GM23338 (cell line): Measurements from ENCODE around the gene RYR2. TPM values are rescaled to one million over a fixed set of nuclear protein-coding genes. Genes with fewer than 3 reads are reported as not detected.

Source experiments
- ATAC-seq: fragments of 200-7000 bp; cut with Tn5 transposase; 3 replicates; pipeline ENCODE4 v1.9.1; 2020
- DNase-seq: peaks from one replicate; pipeline ENCODE4 v3.0.0-alpha.2; 2015; ENCODE audit warnings: low spot score
- H2AFZ ChIP-seq: fragments of 200-600 bp; sonication (generic); 2 replicates; pipeline ENCODE4 v1.8.0; 2016; ENCODE audit warnings: antibody characterized with exemption, mild to moderate bottlenecking, moderate library complexity
- H3F3A ChIP-seq: fragments of 200-600 bp; sonication (generic); replicated peaks from 2 replicates; pipeline ENCODE4 v1.8.0; 2017; ENCODE audit warnings: antibody characterized with exemption, mixed run types, low read depth
- H3K27ac ChIP-seq: fragments of 200-600 bp; sonication (generic); 2 replicates; pipeline ENCODE4 v1.6.1; 2016; ENCODE audit warnings: low read depth
- H3K27me3 ChIP-seq: fragments of 200-600 bp; sonication (generic); 2 replicates; pipeline ENCODE4 v1.8.0; 2016; ENCODE audit warnings: mild to moderate bottlenecking, mixed run types, moderate library complexity; ENCODE audit not compliant: insufficient read depth
- H3K36me3 ChIP-seq: fragments of 200-600 bp; sonication (generic); 2 replicates; pipeline ENCODE4 v1.8.0; 2016; ENCODE audit warnings: mild to moderate bottlenecking; ENCODE audit not compliant: insufficient read depth
- H3K4me1 ChIP-seq: fragments of 200-600 bp; sonication (generic); 2 replicates; pipeline ENCODE4 v1.8.0; 2016; ENCODE audit warnings: mild to moderate bottlenecking, moderate library complexity; ENCODE audit not compliant: insufficient read depth
- H3K4me2 ChIP-seq: fragments of 200-600 bp; sonication (generic); 2 replicates; pipeline ENCODE4 v1.7.1; 2017; ENCODE audit warnings: mixed run types
- H3K4me3 ChIP-seq: fragments of 200-600 bp; sonication (generic); 2 replicates; pipeline ENCODE4 v1.6.1; 2016; ENCODE audit warnings: mixed run types
- H3K79me2 ChIP-seq: fragments of 200-600 bp; sonication (generic); replicated peaks from 2 replicates; pipeline ENCODE4 v1.8.0; 2017; ENCODE audit warnings: mild to moderate bottlenecking; ENCODE audit not compliant: insufficient read depth
- H3K9me2 ChIP-seq: fragments of 200-600 bp; sonication (generic); 2 replicates; pipeline ENCODE4 v1.8.0; 2017; ENCODE audit not compliant: insufficient read depth
- H4K20me1 ChIP-seq: fragments of 200-600 bp; sonication (generic); replicated peaks from 2 replicates; pipeline ENCODE4 v1.8.0; 2017; ENCODE audit warnings: mild to moderate bottlenecking; ENCODE audit not compliant: insufficient read depth
- H3K27ac Mint-ChIP-seq: 2 replicates; pipeline ENCODE4 v1.8.0; 2020; ENCODE audit warnings: inconsistent platforms, mild to moderate bottlenecking, moderate library complexity, mixed read lengths
- H3K27me3 Mint-ChIP-seq: 3 replicates; pipeline ENCODE4 v1.8.0; 2022; ENCODE audit warnings: low read depth, mild to moderate bottlenecking, moderate library complexity, mixed read lengths, inconsistent platforms; ENCODE audit not compliant: insufficient read depth, poor library complexity
- H3K36me3 Mint-ChIP-seq: 3 replicates; pipeline ENCODE4 v1.8.0; 2021; ENCODE audit warnings: low read depth, mild to moderate bottlenecking, inconsistent platforms, moderate library complexity, mixed read lengths
- H3K4me1 Mint-ChIP-seq: 3 replicates; pipeline ENCODE4 v1.8.0; 2020; ENCODE audit warnings: mild to moderate bottlenecking, inconsistent platforms, mixed read lengths
- H3K4me3 Mint-ChIP-seq: 3 replicates; pipeline ENCODE4 v1.8.0; 2021; ENCODE audit warnings: moderate library complexity, mild to moderate bottlenecking, inconsistent platforms, mixed read lengths
- H3K9me3 Mint-ChIP-seq: 3 replicates; pipeline ENCODE4 v1.8.0; 2020; ENCODE audit warnings: moderate library complexity, mild to moderate bottlenecking, inconsistent platforms, mixed read lengths
- CREB1 ChIP-seq: fragments of 250-450 bp; sonication (Bioruptor Pico); IDR thresholded peaks from 2 replicates; pipeline ENCODE4 v1.5.0; 2020; ENCODE audit warnings: low read depth, mild to moderate bottlenecking, moderate library complexity
- CTCF ChIP-seq, 2 experiments: fragments of 200-600 bp in 1 of 2; sonication (generic) in 1 of 2; conservative IDR thresholded peaks; 2 replicates each; pipeline versions ENCODE4 v1.5.1 to v1.6.1; 2016 to 2017; ENCODE audit warnings: antibody characterized with exemption in 2 of 2, low read depth in 2 of 2, mild to moderate bottlenecking in 2 of 2, moderate library complexity in 1 of 2
- EZH2 ChIP-seq: fragments of 200-600 bp; sonication (generic); IDR thresholded peaks from one replicate; pipeline ENCODE4 v1.8.0; 2017; ENCODE audit warnings: antibody characterized with exemption, mild to moderate bottlenecking, low read depth; ENCODE audit not compliant: unreplicated experiment
- EZH2phosphoT487 ChIP-seq: fragments of 200-600 bp; sonication (generic); IDR thresholded peaks from one replicate; pipeline ENCODE4 v1.8.1; 2018; ENCODE audit warnings: antibody characterized with exemption; ENCODE audit not compliant: unreplicated experiment
- NANOG ChIP-seq: IDR thresholded peaks from 2 replicates; pipeline ENCODE4 v1.6.1; 2016; ENCODE audit warnings: antibody characterized with exemption, borderline replicate concordance
- REST ChIP-seq: IDR thresholded peaks from one replicate; pipeline ENCODE4 v1.6.1; 2018; ENCODE audit warnings: antibody characterized with exemption; ENCODE audit not compliant: unreplicated experiment
- STAT1 ChIP-seq: IDR thresholded peaks from one replicate; pipeline ENCODE4 v1.6.1; 2016; ENCODE audit warnings: antibody characterized with exemption; ENCODE audit not compliant: unreplicated experiment
- ZNF114 ChIP-seq: fragments of 250-450 bp; sonication (Bioruptor Pico); IDR thresholded peaks from 2 replicates; pipeline ENCODE4 v1.5.0; 2020; ENCODE audit warnings: mild to moderate bottlenecking, moderate library complexity
- ZNF331 ChIP-seq: fragments of 250-450 bp; sonication (Bioruptor Pico); IDR thresholded peaks from 2 replicates; pipeline ENCODE4 v1.5.0; 2020; ENCODE audit warnings: low read depth, mild to moderate bottlenecking, moderate library complexity
- ZNF462 ChIP-seq: fragments of 250-450 bp; sonication (Bioruptor Pico); IDR thresholded peaks from 2 replicates; pipeline ENCODE4 v1.5.0; 2020; ENCODE audit warnings: mild to moderate bottlenecking, moderate library complexity
- polyA plus RNA-seq: library from polyadenylated mRNA; unstranded; fragments of >200 nt; fragmentation: Nextera tagmentation; extraction: Ambion mirVana; gene quantifications from 2 replicates; pipeline ENCODE4 v1.2.1, GENCODE V29; 2016
- total RNA-seq: library from RNA; depleted of rRNA; stranded (reverse); fragments of >200 nt; shearing (Covaris generic); gene quantifications from 2 replicates; pipeline ENCODE4 v1.2.3, GENCODE V29; 2014

The RYR2 gene
- total and polyA plus RNA-seq, 2 experiments from 2014 or later: 8.9 to 10.0 TPM

GRCh38 chr1:237340892-237341291 lies 298.9 kb downstream of the RYR2 start (continued):
- TF ChIP-seq EZH2phosphoT487 (no peak), STAT1 (no peak), REST (no peak)

GRCh38 chr1:237341391-237341790 lies 299.4 kb downstream of the RYR2 start:
- ATAC-seq (peak; percentile 89), DNase-seq (peak; percentile 68)
- H3K36me3 Mint-ChIP-seq: peaks cover 9% of the 10 kb centered on the region; the same call in 2 of the 3 replicates
- Histone ChIP-seq H3K4me2 (peak overlapping the region; percentile 20; the same call in 1 of the 2 replicates), H2AFZ (no peak overlapping the region), H3K36me3 (no peaks in the 10 kb centered on the region), H3K4me3 (no peak overlapping the region), H3K4me1 (peaks cover 24% of the 10 kb centered on the region), H3K9me2 (no peaks in the 10 kb centered on the region), H3F3A (no peaks in the 10 kb centered on the region), H3K79me2 (no peaks in the 10 kb centered on the region), H3K27ac (peak overlapping the region; percentile 16; the same call in 1 of the 2 replicates), H4K20me1 (no peaks in the 10 kb centered on the region), H3K27me3 (no peaks in the 10 kb centered on the region)
- H3K27me3 Mint-ChIP-seq: no peaks in the 10 kb centered on the region
- H3K4me1 Mint-ChIP-seq: peaks cover 24% of the 10 kb centered on the region; the same call in 2 of the 3 replicates
- no peak for TF ChIP-seq EZH2
- TF ChIP-seq CREB1 (CRISPR knock-in tag): no peak
- no peak for TF ChIP-seq ZNF114
- TF ChIP-seq ZNF331 (CRISPR knock-in tag): no peak
- no peak for TF ChIP-seq CTCF (conservative IDR thresholded peaks at IDR 0.05; ENCODE audit: low read depth in 2 of 2)
- no peak for TF ChIP-seq EZH2phosphoT487
- no peak for TF ChIP-seq ZNF462 (CRISPR knock-in tag)
- peak; percentile 47; the same call in 1 of the 2 replicates for TF ChIP-seq NANOG
- no peak overlapping the region for H3K4me3 Mint-ChIP-seq
- peaks cover 3% of the 10 kb centered on the region; the same call in 1 of the 3 replicates for H3K9me3 Mint-ChIP-seq
- peak overlapping the region; percentile 18 for H3K27ac Mint-ChIP-seq
